Fibroblast of skin of right biceps (primary cell): ENCODE data around the gene CERCAM.
"Not testable (repeated sequence)": the region's sequence is repeated elsewhere in the genome, so short reads cannot be mapped to it uniquely, and the experiment has no call there.

Source experiments
- DNase-seq: peaks from one replicate; pipeline ENCODE4 v3.0.0-alpha.2; 2013

Gene CERCAM

DNA sequence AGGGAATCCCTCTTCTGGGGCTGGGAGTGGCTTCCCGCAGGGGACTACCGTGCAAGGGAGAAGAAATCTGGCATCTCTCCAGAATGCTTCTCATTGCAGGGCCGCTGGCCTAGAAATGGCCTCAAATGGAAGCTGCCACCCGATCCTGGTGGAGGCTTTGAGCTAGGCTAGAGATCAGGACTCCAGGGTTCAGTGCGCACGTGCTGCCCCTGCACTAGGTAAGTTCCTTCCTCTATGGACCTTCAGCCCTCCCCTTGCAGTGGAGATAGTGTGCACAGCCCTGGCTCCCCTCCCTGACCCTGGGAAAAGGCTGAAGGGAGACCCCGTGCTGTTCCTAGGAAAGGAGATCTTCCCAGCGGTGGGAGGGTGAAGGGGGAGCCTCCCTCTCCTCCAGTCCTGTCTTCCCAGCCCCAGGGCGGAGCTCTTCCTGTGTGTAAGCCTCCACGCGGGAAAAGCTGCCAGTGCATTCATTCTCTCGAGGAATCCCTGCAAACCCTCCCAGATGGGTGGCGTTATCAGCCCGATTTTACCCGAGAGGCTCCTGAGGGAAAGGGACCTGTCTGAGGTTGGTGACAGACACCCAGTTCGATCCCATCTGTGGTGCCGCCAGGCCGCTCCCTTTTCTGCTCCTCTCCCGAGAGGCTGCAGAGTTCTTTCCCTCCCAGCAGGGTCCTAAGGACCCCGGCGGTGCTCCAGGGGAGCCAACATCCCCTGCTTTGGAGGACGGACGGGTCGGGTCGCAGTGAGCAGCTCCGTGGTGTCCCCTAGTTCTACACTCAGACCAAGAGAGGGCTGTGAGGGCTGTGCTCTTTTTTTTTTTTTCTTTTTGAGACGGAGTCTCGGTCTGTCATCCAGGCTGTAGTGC lies 1.4 kb upstream of the CERCAM start:
- peak; percentile 34 for DNase-seq

DNA sequence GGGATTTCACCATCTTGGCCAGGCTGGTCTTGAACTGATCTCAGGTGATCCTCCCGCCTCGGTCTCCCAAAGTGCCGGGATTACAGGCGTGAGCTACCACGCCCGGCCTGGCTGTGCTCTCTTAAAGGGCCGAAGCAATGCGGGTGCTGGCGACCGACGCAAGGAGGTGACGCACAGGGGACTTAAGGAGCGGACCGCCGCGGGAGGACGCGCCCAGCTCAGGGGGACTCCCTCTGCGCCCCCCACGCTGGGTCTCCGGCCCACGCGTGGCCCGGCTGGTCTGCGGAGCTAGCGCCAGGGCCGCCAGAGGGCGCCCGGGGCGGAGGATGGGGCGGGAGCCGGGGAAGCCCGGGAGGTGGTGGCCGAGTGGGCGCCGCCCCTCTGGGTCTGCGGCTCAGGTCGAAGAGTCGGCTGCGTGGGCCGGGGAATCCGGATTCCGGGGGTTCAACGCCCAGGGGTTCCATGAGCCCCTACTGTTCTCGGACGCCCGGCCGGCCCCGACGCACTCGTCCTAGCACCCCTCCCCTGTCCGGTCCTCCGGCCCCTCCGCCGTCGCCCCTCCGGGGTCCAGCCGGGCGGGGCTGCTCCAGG lies 502 bp upstream of the CERCAM start:
- peak; percentile 62 for DNase-seq

DNA sequence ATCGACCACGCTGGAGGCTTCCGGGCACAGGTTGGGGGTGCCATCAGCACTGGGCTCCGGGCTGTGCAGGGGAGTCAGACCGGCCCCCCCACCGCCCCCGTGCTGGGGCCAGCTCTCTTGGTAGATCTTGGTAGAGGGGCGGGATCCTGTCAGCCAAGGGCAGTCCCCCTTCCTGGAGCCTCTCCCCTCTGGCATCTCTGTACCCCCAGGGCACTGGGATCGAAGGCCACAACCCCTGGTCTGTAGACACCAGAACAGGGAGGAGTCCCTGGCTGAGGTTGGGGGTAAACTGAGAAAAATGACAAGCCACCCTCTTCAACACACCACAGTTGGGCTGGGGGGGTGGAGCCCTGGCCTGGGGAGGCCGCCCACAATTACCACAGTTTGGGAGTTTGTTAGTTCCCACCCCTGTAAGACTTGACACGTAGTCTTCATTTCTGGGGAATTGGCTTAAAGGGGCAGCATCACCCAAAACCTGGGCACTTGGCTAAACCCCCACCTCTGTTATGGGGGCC lies 882 bp downstream of the CERCAM start:
- peak; percentile 42 for DNase-seq

GRCh38 chr9:128422022-128422782 lies 1.5 kb downstream of the CERCAM start:
- not testable (repeated sequence) for DNase-seq

DNA sequence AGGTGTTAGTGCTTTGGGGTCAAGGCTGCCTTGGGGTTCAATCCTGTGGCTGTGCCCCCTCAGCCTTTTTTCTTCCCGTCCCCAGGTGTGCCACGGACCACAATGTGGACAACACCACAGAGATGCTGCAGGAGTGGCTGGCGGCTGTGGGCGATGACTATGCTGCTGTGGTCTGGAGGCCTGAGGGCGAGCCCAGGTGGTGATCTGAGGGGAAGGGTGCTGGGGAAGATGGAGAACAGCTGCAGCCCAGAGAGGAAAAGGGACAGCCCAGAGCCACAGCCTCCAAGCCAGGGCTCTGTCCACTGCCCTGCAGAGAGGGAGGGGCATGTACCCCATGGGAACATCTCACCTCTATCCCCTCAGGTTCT lies 2.1 kb downstream of the CERCAM start:
- DNase-seq: no peak

GRCh38 chr9:128423356-128423755 lies 2.7 kb downstream of the CERCAM start:
- DNase-seq: not testable (repeated sequence)

GRCh38 chr9:128424268-128424780 lies 3.7 kb downstream of the CERCAM start:
- DNase-seq: no peak

- DNase-seq: peak; percentile 29
Measured at GRCh38 chr9:128428644-128429512, 8.2 kb downstream of the CERCAM start.

GRCh38 chr9:128429513-128430086 lies 8.9 kb downstream of the CERCAM start:
- no peak for DNase-seq

GRCh38 chr9:128431207-128431606 lies 10.6 kb downstream of the CERCAM start:
- no peak for DNase-seq

- DNase-seq: no peak
Measured at GRCh38 chr9:128434340-128434739, 13.7 kb downstream of the CERCAM start.

DNA sequence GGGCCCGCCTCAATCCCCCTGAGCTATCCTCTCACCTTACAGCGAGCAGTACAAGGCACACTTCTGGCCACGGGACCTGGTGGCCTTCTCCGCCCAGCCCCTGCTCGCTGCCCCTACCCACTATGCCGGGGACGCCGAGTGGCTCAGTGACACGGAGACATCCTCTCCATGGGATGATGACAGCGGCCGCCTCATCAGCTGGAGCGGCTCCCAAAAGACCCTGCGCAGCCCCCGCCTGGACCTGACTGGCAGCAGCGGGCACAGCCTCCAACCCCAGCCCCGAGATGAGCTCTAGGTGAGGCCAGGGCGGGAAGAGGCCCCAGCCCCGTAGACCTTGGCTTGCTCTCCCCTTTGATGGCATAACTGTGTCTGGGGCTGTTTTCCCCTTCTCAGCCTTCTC lies 15.0 kb downstream of the CERCAM start:
- no peak for DNase-seq

DNA sequence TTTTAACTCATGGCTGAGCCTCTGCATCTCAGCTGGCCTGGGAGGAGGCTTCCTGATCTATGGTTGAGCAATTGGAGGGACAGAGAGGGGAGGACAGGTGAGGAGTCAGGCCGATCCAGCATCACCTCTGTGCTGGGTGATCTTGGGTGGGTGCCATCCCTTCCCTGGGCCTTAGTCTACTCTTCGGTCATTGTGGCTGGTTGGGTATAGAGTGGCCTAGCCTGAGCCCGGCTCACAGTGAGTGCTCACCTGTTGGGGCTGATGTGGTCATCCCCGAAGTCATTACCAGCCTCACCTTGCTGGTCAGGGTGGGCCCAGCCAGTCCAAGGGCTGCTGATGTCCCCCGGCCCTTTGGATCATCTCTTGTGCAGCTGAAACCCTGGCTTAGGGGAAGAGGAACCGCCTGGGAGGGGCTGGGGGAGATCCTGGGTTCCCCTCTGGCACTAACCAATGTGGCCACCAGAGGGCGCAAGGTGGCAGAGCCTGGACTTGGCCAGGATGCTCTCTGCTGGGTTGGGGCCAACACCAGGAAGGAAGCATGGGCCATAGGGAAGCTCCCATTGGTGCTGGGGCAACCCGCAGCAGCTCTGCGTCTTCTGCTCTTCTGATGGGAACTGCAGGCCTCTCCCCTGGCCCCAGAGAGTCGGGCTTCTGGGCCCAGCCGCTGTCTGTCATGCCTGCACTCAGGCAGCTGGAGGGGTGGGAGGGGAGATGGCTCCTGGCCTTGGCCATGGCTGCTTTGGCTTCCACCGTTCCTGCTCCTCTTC lies 17.9 kb downstream of the CERCAM start:
- DNase-seq: peak; percentile 80

DNA sequence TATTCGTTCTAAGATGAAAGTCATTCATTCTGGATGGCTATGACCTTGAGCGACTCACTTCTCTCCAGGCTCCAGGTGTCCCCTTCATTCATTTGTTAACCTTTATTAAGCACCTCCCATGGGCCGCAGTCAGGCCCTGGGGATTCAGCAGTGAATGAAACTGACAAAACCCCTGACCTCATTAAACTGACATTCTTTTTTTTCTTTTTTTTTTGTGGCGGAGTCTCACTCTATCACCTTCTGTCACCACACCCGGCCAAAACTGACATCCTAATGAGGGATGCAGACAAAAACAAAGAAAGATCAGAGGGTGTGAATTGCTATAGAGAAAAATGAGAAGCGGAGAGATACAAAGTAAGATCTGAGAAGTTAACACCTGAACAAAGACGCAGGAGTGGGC lies 18.6 kb downstream of the CERCAM start:
- no peak for DNase-seq

- no peak for DNase-seq
Measured at GRCh38 chr9:128442150-128442549, 21.5 kb downstream of the CERCAM start.

- not testable (repeated sequence) for DNase-seq
Measured at GRCh38 chr9:128446505-128446904, 25.8 kb downstream of the CERCAM start.

DNA sequence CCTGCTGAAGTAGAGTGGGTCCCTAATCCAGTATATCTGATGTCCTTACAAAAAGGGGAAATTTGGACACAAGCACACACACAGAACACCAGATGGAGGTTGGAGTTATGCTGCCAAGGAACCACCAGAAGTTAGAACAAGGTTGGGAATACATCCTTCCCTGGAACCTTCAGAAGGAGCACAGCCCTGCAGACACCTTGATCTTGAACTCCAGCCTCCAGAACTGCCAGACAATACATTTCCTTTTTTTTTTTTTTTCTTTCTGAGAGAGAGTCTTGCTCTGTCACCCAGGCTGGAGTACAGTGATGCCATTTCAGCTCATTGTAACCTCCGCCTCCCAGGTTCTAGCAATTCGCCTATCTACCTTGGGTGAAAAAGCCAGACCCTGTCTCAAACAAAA lies 28.1 kb downstream of the CERCAM start:
- no peak for DNase-seq

DNA sequence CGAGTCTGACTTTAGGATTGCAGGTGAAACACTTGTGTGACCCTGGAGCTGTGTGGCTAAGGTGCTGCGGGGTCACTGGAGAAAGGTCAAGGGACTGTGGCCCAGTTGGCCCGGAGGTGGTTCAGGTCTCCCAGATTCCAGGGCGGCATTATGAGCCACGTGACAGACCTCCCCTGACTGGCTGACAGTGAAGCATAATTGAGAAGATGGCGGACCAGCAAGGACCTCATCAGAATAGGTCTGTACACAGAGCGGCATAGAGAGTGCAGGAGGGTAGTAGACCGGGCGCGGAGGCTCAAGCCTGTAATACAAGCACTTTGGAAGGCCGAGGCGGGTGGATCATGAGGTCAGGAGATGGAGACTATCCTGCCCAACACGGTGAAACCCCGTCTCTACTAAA lies 34.3 kb downstream of the CERCAM start:
- no peak for DNase-seq

- DNase-seq: peak; percentile 96
Measured at GRCh38 chr9:128455849-128456612, 35.4 kb downstream of the CERCAM start, which contains the start of gene ODF2. Gene ODF2 (plus strand): TSS chr9:128456006. CDS start chr9:128456092, 86 bp downstream.

GRCh38 chr9:128456613-128457061 lies 36.0 kb downstream of the CERCAM start:
- peak; percentile 75 for DNase-seq
